A549 (cell line): ENCODE data around the gene PKM. TPM values are rescaled to one million over a fixed set of nuclear protein-coding genes. Genes with fewer than 3 reads are reported as not detected.

Experiments used
- ATAC-seq, 2 experiments: fragments of 200-7000 bp in 1 of 2; fragments of >200 bp in 1 of 2; cut with Nextera tagmentation in 1 of 2; cut with Tn5 transposase in 1 of 2; 3 replicates each; pipeline versions ENCODE4 v1.8.0 to v1.9.1; 2018 to 2020; ENCODE audit warnings: mild to moderate bottlenecking in 1 of 2, moderate library complexity in 1 of 2
- CTCF ChIA-PET: fragments of 300-600 bp; sonication (Branson Sonifier 250); formaldehyde crosslinking; extraction: SDS; loops from one replicate; lab custom pipeline; 2021; ENCODE audit warnings: antibody characterized with exemption, inconsistent platforms; lab: Yijun Ruan, JAX
- POLR2A ChIA-PET: fragments of 350-600 bp; formaldehyde crosslinking; extraction: SDS; loops from one replicate; lab custom pipeline; 2021; ENCODE audit warnings: antibody characterized with exemption, inconsistent platforms; lab: Yijun Ruan, JAX
- DNase-seq, 2 experiments: peaks; one replicate each; pipeline versions ENCODE4 v3.0.0 to v3.0.0-alpha.2; 2011 to 2016; ENCODE audit warnings: low read depth in 1 of 2, low spot score in 1 of 2
- FAIRE-seq: peaks from 2 replicates; lab custom pipeline; 2011; peaks lifted over from hg19 to GRCh38; lab: Jason Lieb, UNC
- H3K27ac ChIP-seq, 2 experiments: fragments of >200 bp; sonication (Bioruptor Twin); formaldehyde crosslinking; 3 replicates each; pipeline ENCODE4 v1.5.1; 2016 to 2017
- H3K4me1 ChIP-seq: fragments of >200 bp; sonication (Bioruptor Twin); formaldehyde crosslinking; 3 replicates; pipeline ENCODE4 v1.6.1; 2016
- H3K4me2 ChIP-seq: fragments of >200 bp; sonication (Bioruptor Twin); formaldehyde crosslinking; 3 replicates; pipeline ENCODE4 v1.6.1; 2016
- H3K4me3 ChIP-seq: fragments of >200 bp; sonication (Bioruptor Twin); formaldehyde crosslinking; 3 replicates; pipeline ENCODE4 v1.5.1; 2016
- H3K9me3 ChIP-seq: fragments of >200 bp; sonication (Bioruptor Twin); formaldehyde crosslinking; 3 replicates; pipeline ENCODE4 v1.6.1; 2016
- ATOH8 ChIP-seq: fragments of 250-450 bp; sonication (Bioruptor Pico); IDR thresholded peaks from 2 replicates; pipeline ENCODE4 v1.5.0; 2020; ENCODE audit warnings: low read depth, mild to moderate bottlenecking, moderate library complexity
- BCL3 ChIP-seq: fragments of >200 bp; sonication (Bioruptor Twin); formaldehyde crosslinking; IDR thresholded peaks from 3 replicates; pipeline ENCODE4 v1.6.1; 2016
- BHLHE40 ChIP-seq: IDR thresholded peaks from 2 replicates; pipeline ENCODE4 v1.6.1; 2012; ENCODE audit warnings: low read depth, low read length, inconsistent platforms
- CBX2 ChIP-seq: fragments of 200-600 bp; sonication (generic); IDR thresholded peaks from 2 replicates; pipeline ENCODE4 v1.6.1; 2016; ENCODE audit warnings: low read depth, mild to moderate bottlenecking, borderline replicate concordance
- CBX8 ChIP-seq: fragments of 200-600 bp; sonication (generic); IDR thresholded peaks from 2 replicates; pipeline ENCODE4 v1.6.1; 2016
- CEBPB ChIP-seq, 2 experiments: fragments of >200 bp in 1 of 2; sonication (Bioruptor Twin) in 1 of 2; formaldehyde crosslinking in 1 of 2; IDR thresholded peaks; 2 replicates each; pipeline ENCODE4 v1.6.1; 2012 to 2016
- CTCF ChIP-seq: fragments of >200 bp; sonication (Bioruptor Twin); formaldehyde crosslinking; IDR thresholded peaks from 3 replicates; pipeline ENCODE4 v1.5.1; 2016
- E2F6 ChIP-seq: IDR thresholded peaks from 2 replicates; pipeline ENCODE4 v1.6.1; 2012; ENCODE audit warnings: low read depth, borderline replicate concordance
- EHF ChIP-seq: fragments of 250-450 bp; sonication (Bioruptor Pico); IDR thresholded peaks from 2 replicates; pipeline ENCODE4 v1.5.0; 2020; ENCODE audit warnings: mild to moderate bottlenecking
- FOSB ChIP-seq: fragments of 250-450 bp; sonication (Bioruptor Pico); IDR thresholded peaks from 2 replicates; pipeline ENCODE4 v1.5.0; 2020; ENCODE audit warnings: mild to moderate bottlenecking, moderate library complexity
- FOSL2 ChIP-seq, 2 experiments: fragments of 450-650 bp in 1 of 2; fragments of >200 bp in 1 of 2; sonication (Bioruptor Twin) in 1 of 2; formaldehyde crosslinking; IDR thresholded peaks; 2 replicates each; pipeline versions ENCODE4 v1.5.0 to v1.6.1; 2016 to 2020; ENCODE audit warnings: mild to moderate bottlenecking in 1 of 2, moderate library complexity in 1 of 2
- FOXS1 ChIP-seq: fragments of 250-450 bp; sonication (Bioruptor Pico); IDR thresholded peaks from 2 replicates; pipeline ENCODE4 v1.5.0; 2020; ENCODE audit warnings: mild to moderate bottlenecking, moderate library complexity
- GATA3 ChIP-seq: IDR thresholded peaks from 2 replicates; pipeline ENCODE4 v1.6.1; 2012; ENCODE audit warnings: borderline replicate concordance
- HES2 ChIP-seq: fragments of >200 bp; sonication (Bioruptor Twin); formaldehyde crosslinking; IDR thresholded peaks from 2 replicates; pipeline ENCODE4 v1.6.1; 2016
- HMGXB4 ChIP-seq: fragments of 250-450 bp; sonication (Bioruptor Pico); IDR thresholded peaks from 2 replicates; pipeline ENCODE4 v1.5.0; 2021; ENCODE audit warnings: mild to moderate bottlenecking, moderate library complexity, borderline replicate concordance
- JUNB ChIP-seq: fragments of >200 bp; sonication (Bioruptor Twin); formaldehyde crosslinking; IDR thresholded peaks from 2 replicates; pipeline ENCODE4 v1.6.1; 2016
- KDM1A ChIP-seq: fragments of 200-600 bp; sonication (generic); IDR thresholded peaks from 2 replicates; pipeline ENCODE4 v1.6.1; 2016; ENCODE audit warnings: low read depth, mild to moderate bottlenecking
- MAX ChIP-seq: IDR thresholded peaks from 2 replicates; pipeline ENCODE4 v1.6.1; 2012
- MAZ ChIP-seq: fragments of 150-350 bp; IDR thresholded peaks from 2 replicates; pipeline ENCODE4 v1.6.1; 2014; ENCODE audit warnings: antibody characterized with exemption, low read depth, low read length, borderline replicate concordance
- PHF8 ChIP-seq: fragments of 200-600 bp; sonication (generic); IDR thresholded peaks from 2 replicates; pipeline ENCODE4 v1.6.1; 2016; ENCODE audit warnings: low read depth, mild to moderate bottlenecking, antibody characterized with exemption, moderate library complexity, borderline replicate concordance
- POLR2A ChIP-seq: IDR thresholded peaks from 2 replicates; pipeline ENCODE4 v1.6.1; 2012; ENCODE audit warnings: mild to moderate bottlenecking, low read length
- POLR2AphosphoS2 ChIP-seq: conservative IDR thresholded peaks from 2 replicates; pipeline ENCODE4 v1.6.1; 2012; ENCODE audit warnings: low read length, improper control_type of control experiment, inconsistent platforms
- RAD21 ChIP-seq, 2 experiments: fragments of >200 bp in 1 of 2; sonication (Bioruptor Twin) in 1 of 2; formaldehyde crosslinking in 1 of 2; IDR thresholded peaks in 1 of 2; conservative IDR thresholded peaks in 1 of 2; 2 replicates in 1 of 2; 3 replicates in 1 of 2; pipeline ENCODE4 v1.6.1; 2012 to 2018; ENCODE audit warnings: inconsistent platforms in 1 of 2
- RARB ChIP-seq: fragments of 250-450 bp; sonication (Bioruptor Pico); IDR thresholded peaks from 2 replicates; pipeline ENCODE4 v1.8.0; 2021; ENCODE audit warnings: mild to moderate bottlenecking, moderate library complexity
- RCOR1 ChIP-seq: fragments of 150-350 bp; IDR thresholded peaks from 2 replicates; pipeline ENCODE4 v1.6.1; 2014; ENCODE audit warnings: antibody characterized with exemption, low read length, low read depth
- REST ChIP-seq: fragments of 200-600 bp; sonication (generic); IDR thresholded peaks from 2 replicates; pipeline ENCODE4 v1.6.1; 2016; ENCODE audit warnings: antibody characterized with exemption, mild to moderate bottlenecking, moderate library complexity
- RFX5 ChIP-seq: fragments of 450-650 bp; IDR thresholded peaks from 2 replicates; pipeline ENCODE4 v1.7.1; 2014; ENCODE audit warnings: antibody characterized with exemption, mild to moderate bottlenecking, moderate library complexity
- RNF2 ChIP-seq: fragments of 200-600 bp; sonication (generic); IDR thresholded peaks from 2 replicates; pipeline ENCODE4 v1.6.1; 2016; ENCODE audit warnings: low read depth, mild to moderate bottlenecking, antibody characterized with exemption, moderate library complexity, borderline replicate concordance
- SMC3 ChIP-seq: fragments of >200 bp; sonication (Bioruptor Twin); formaldehyde crosslinking; IDR thresholded peaks from 3 replicates; pipeline ENCODE4 v1.6.1; 2018; ENCODE audit warnings: inconsistent platforms
- SREBF2 ChIP-seq: fragments of 450-650 bp; IDR thresholded peaks from 2 replicates; pipeline ENCODE4 v1.6.1; 2014; ENCODE audit warnings: mild to moderate bottlenecking, moderate library complexity
- ZC3H11A ChIP-seq: fragments of 450-650 bp; IDR thresholded peaks from 2 replicates; pipeline ENCODE4 v1.6.1; 2014; ENCODE audit warnings: antibody characterized with exemption, mild to moderate bottlenecking
- WGBS: methylation state at CpG from one replicate; pipeline ENCODE4 v1.1.6; 2017; ENCODE audit errors: missing lambda C conversion rate; 5-methylcytosine and 5-hydroxymethylcytosine counted together
- polyA plus RNA-seq, 4 experiments: library from polyadenylated mRNA; depleted of rRNA in 3 of 4; stranded (reverse); fragments of >200 nt; fragmentation: RNase III in 1 of 4; extraction: RNeasy Plus Mini Kit Qiagen cat#74134 plus additional on column Dnase treatment in 1 of 4; gene quantifications; 2 replicates in 3 of 4; 3 replicates in 1 of 4; pipeline ENCODE4 v1.2.3, GENCODE V29; 2011 to 2017

Gene PKM
- polyA plus RNA-seq, 2 of the 4 experiments (the other 2 are of a cell fraction), result 3,443 to 3,848 TPM

- H3K4me1 ChIP-seq, result peaks cover 97% of the 10 kb centered on the region
- peak; percentile 71 to 83 for ATAC-seq
- H3K4me2 ChIP-seq, result peak overlapping the region; percentile 64
- DNase-seq, result peak; percentile 71 to 95
- H3K27ac ChIP-seq, result peak overlapping the region; percentile 48 to 64; a peak in 5 of 6 replicates
- 38% methylated on average over 4 of the region's 4 CpGs for WGBS
- FAIRE-seq, result no peak
- no peaks in the 10 kb centered on the region for H3K9me3 ChIP-seq
- POLR2A ChIA-PET, result interaction anchor here (0.7 to 4.3 kb wide), 5 partner anchors 9 to 154 kb away, joined by 3 to 37 read pairs (median 4); partner anchors contain the start of genes HEXA and PKM
- CTCF ChIA-PET, result interaction anchor here (2.6 to 31.1 kb wide), 3 partner anchors 6 to 63 kb away, joined by 8 to 644 read pairs (median 644); partner anchors contain the start of genes GRAMD2A and PKM
- H3K4me3 ChIP-seq, result 0 out of 3 replicates have a peak overlapping the region, but pooled peaks have one; percentile 8
- no peak for TF ChIP-seq BHLHE40
- no peak for TF ChIP-seq RNF2
- no peak for TF ChIP-seq GATA3
- TF ChIP-seq SREBF2, result no peak
- TF ChIP-seq JUNB, result no peak
- TF ChIP-seq RAD21 (conservative IDR thresholded peaks at IDR 0.05 in 1 of 2, IDR thresholded peaks at IDR 0.05 in 1 of 2), result no peak
- peak; percentile 29; the same call in 1 of the 2 replicates for TF ChIP-seq MAX
- TF ChIP-seq MAZ, result no peak
- no peak for TF ChIP-seq EHF
- TF ChIP-seq CBX2, result no peak
- no peak for TF ChIP-seq HES2
- no peak for TF ChIP-seq FOSL2 (IDR thresholded peaks at IDR 0.05)
- peak; percentile 71 for TF ChIP-seq FOSL2 (CRISPR knock-in tag; IDR thresholded peaks at IDR 0.05)
- TF ChIP-seq FOXS1 (CRISPR knock-in tag), result no peak
- TF ChIP-seq BCL3, result no peak
- TF ChIP-seq RCOR1, result no peak
- TF ChIP-seq POLR2A, result no peak
- TF ChIP-seq ATOH8, result no peak
- no peak for TF ChIP-seq CBX8
- TF ChIP-seq ZC3H11A, result no peak
- TF ChIP-seq RARB (CRISPR knock-in tag), result no peak
- no peak for TF ChIP-seq HMGXB4 (CRISPR knock-in tag)
- no peak for TF ChIP-seq REST
- no peak for TF ChIP-seq RFX5
- TF ChIP-seq PHF8, result no peak
- TF ChIP-seq E2F6, result no peak
- TF ChIP-seq FOSB, result no peak
- no peak for TF ChIP-seq CTCF
- TF ChIP-seq KDM1A, result no peak
- peak; percentile 67; the same call in 1 of the 2 replicates for TF ChIP-seq POLR2AphosphoS2
- no peak for TF ChIP-seq SMC3
- TF ChIP-seq CEBPB (IDR thresholded peaks at IDR 0.05), result no peak
Observed at GRCh38 chr15:72222393-72222792, 8.6 kb downstream of the PKM start.
